Measurements from ENCODE around the gene ABCA1. TPM values are rescaled to one million over a fixed set of nuclear protein-coding genes. Genes with fewer than 3 reads are reported as not detected.

Gene ABCA1
- total RNA-seq, 6 experiments from 2014 or later: 9.1 to 16.5 (median 9.4) TPM

DNA sequence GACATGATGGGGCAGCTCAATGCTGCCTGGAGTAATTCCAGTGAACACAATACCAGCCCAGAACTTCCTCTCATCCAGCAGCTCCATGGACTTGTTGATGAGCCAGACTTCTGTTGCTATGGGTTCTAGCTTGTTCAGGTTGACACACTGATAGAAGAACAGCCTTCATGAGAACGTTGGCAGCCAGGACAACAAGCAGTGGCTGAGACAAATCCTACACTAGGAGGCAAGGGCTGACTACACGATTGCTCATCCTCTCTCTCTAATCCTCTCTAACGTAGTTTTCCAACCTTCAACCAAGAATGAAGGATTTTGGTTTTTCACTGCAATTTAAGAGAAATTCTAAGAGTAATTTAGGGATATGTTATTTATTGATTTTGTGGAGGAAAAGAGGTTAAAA, 96.3 kb downstream of the ABCA1 start:
- Mint-ChIP-seq H3K9me3 (no peaks in the 10 kb centered on the region), H3K27me3 (ENCODE audit: insufficient read depth) (peaks cover 2% of the 10 kb centered on the region; the same call in 1 of the 2 replicates), H3K36me3 (ENCODE audit: low read depth) (peaks cover 22% of the 10 kb centered on the region), H3K27ac (peak overlapping the region; percentile 94), H3K4me1 (ENCODE audit: low read depth) (peaks cover 62% of the 10 kb centered on the region), H3K4me3 (peak overlapping the region; percentile 48)
- peak; percentile 86 for DNase-seq
- TF ChIP-seq, protein P1, sequence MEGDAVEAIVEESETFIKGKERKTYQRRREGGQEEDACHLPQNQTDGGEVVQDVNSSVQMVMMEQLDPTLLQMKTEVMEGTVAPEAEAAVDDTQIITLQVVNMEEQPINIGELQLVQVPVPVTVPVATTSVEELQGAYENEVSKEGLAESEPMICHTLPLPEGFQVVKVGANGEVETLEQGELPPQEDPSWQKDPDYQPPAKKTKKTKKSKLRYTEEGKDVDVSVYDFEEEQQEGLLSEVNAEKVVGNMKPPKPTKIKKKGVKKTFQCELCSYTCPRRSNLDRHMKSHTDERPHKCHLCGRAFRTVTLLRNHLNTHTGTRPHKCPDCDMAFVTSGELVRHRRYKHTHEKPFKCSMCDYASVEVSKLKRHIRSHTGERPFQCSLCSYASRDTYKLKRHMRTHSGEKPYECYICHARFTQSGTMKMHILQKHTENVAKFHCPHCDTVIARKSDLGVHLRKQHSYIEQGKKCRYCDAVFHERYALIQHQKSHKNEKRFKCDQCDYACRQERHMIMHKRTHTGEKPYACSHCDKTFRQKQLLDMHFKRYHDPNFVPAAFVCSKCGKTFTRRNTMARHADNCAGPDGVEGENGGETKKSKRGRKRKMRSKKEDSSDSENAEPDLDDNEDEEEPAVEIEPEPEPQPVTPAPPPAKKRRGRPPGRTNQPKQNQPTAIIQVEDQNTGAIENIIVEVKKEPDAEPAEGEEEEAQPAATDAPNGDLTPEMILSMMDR (IDR thresholded peaks at IDR 0.05): no peak

DNA sequence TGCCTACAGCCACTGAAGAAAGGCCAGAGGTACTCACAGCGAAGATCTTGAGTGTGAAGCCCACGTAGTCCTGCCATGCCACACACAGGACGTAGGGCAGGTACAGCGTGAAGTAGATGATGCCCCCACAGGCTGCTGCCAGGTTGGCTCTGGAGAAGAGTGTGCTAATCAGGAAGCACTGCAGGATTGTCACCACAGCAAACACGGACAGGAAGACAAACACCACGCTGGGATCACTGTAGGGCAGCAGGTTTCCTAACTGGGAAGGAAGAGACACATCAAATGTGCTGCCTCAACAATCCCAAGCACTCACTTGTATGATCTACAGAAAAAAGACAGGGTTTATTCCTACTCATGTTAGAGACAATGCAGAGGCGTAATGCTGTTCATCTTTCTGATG, 101.0 kb downstream of the ABCA1 start:
- no peaks in the 10 kb centered on the region for H3K9me3 Mint-ChIP-seq
- peaks cover 30% of the 10 kb centered on the region for H3K4me1 Mint-ChIP-seq (ENCODE audit: low read depth)
- H3K36me3 Mint-ChIP-seq (ENCODE audit: low read depth): peaks cover 23% of the 10 kb centered on the region
- H3K27ac Mint-ChIP-seq: no peak overlapping the region
- H3K27me3 Mint-ChIP-seq (ENCODE audit: insufficient read depth): peaks cover 2% of the 10 kb centered on the region; the same call in 1 of the 2 replicates
- TF ChIP-seq, protein P1 (IDR thresholded peaks at IDR 0.05): no peak
- no peak overlapping the region for H3K4me3 Mint-ChIP-seq
- DNase-seq: no peak

DNA sequence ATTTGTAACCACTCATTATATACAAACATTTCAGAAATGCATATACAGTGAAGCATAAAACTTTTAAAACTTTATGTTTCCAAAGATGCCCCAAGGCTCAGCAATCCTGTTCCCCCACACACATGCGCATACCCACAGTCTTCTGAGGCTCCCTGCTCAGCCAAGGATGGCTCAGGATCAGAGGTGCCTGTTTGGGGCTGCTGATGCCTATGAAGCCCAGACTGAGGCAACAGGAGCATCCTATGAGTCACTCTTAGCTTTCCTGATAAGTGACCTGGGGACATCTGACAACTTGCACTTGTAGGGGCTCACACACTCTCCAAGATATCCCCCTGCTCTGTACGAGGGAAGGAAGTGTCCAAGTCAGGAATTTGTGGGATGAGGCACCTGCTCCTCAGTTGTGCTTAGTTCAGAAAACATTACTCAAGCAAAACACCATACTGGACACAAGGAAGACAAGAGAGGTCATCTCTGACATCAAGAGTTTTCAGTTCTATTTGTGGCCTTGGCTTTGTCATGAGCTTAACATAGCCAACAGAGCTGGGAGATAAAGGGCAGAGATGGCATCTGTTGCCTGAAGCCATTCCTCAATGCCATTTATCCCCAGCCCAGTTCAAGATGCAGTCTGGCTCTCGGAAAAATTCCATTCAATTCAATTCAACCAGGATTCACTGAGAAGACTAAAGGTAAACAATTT, 101.7 kb downstream of the ABCA1 start:
- Mint-ChIP-seq H3K36me3 (ENCODE audit: low read depth) (peaks cover 19% of the 10 kb centered on the region), H3K4me3 (no peak overlapping the region), H3K27me3 (ENCODE audit: insufficient read depth) (no peaks in the 10 kb centered on the region), H3K4me1 (ENCODE audit: low read depth) (peaks cover 24% of the 10 kb centered on the region), H3K9me3 (no peaks in the 10 kb centered on the region), H3K27ac (no peak overlapping the region)
- TF ChIP-seq, protein P1 (IDR thresholded peaks at IDR 0.05): no peak
- no peak for DNase-seq

DNA sequence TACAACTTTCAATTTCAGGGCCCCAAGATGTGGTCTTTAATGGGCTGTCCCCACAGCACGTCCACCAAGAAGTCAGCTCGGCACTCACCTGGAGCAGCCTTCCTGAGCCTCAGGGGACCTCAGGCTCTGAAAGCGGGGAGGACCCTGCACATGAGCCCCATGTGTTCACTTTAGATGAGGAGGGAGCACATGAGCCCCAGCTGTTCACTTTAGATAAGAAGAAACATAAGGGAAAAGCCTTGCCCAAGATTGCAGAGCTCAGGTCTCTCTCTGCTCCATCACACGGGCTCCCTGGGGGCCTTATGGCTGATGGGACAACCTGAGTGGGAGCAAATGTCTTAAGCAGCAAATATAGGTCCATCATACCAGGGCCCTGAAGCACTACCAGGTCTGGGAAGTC, 107.6 kb downstream of the ABCA1 start:
- no peaks in the 10 kb centered on the region; the same call in 1 of the 2 replicates for H3K27me3 Mint-ChIP-seq (ENCODE audit: insufficient read depth)
- peaks cover 18% of the 10 kb centered on the region for H3K36me3 Mint-ChIP-seq (ENCODE audit: low read depth)
- no peak overlapping the region for H3K4me3 Mint-ChIP-seq
- DNase-seq: no peak
- no peaks in the 10 kb centered on the region for H3K4me1 Mint-ChIP-seq (ENCODE audit: low read depth)
- H3K9me3 Mint-ChIP-seq: no peaks in the 10 kb centered on the region
- TF ChIP-seq, protein P1 (IDR thresholded peaks at IDR 0.05): no peak
- H3K27ac Mint-ChIP-seq: no peak overlapping the region

DNA sequence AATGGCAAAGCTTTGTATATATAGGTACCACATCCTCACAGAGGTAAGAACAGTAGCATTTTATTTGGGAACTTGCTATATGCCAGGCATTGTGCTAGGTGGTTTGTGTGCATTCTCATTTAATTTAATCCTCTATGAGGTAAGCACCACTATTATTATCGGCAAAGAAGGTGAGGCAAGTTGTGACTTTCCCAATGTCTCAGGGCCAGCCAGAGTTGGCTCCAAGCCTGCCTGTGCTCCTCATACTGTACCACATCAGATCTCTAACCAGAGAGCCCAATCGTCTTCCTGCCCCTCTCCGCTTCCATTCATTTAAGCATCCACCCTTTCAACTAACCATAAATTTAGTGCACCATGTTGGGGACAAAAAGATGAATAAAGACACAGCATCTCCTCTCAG, 108.9 kb downstream of the ABCA1 start:
- peaks cover 20% of the 10 kb centered on the region for H3K36me3 Mint-ChIP-seq (ENCODE audit: low read depth)
- no peak overlapping the region for H3K27ac Mint-ChIP-seq
- no peaks in the 10 kb centered on the region; the same call in 1 of the 2 replicates for H3K27me3 Mint-ChIP-seq (ENCODE audit: insufficient read depth)
- H3K4me3 Mint-ChIP-seq: no peak overlapping the region
- TF ChIP-seq, protein P1 (IDR thresholded peaks at IDR 0.05): no peak
- no peaks in the 10 kb centered on the region for H3K4me1 Mint-ChIP-seq (ENCODE audit: low read depth)
- DNase-seq: no peak
- H3K9me3 Mint-ChIP-seq: no peaks in the 10 kb centered on the region
